ENCODE results near the gene ERBB3.
A peak's percentile ranks its signal among the peaks of the same experiment; 100 is the strongest.

DNA sequence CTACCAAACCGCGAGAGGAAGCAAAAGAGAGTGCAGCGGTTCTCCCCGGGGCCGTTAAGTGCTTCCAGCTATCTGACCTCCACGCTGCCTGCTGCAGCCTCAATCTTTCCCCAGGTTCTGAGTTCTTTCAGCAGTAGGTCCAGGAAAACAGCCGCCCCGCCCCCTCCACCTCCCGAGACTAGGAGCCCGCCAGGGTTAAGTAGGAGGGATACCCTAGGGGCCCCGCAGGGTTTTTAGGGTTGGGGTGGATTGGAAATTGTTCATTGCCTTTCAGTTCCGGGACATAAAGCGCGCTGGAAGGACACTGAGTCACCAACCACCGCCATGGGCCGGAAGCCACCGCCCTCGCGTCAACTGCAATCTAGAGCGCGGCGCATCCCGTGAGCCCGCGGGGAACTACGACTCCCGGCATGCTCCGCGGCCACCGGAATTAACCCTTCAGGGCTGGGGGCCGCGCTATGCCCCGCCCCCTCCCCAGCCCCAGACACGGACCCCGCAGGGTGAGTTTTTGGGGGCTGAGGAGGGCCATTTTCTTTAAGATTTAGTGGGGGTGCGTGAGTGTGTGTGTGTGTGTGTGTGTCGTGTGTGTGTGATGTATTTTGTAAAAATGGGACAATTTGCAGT is 72.3 kb downstream of the ERBB3 start, which contains the start of gene MYL6B:
- peak; percentile 88 for TF ChIP-seq POLR2AphosphoS5 (IDR thresholded peaks at IDR 0.05; ENCODE audit: low read depth)
- TF ChIP-seq, protein P1, sequence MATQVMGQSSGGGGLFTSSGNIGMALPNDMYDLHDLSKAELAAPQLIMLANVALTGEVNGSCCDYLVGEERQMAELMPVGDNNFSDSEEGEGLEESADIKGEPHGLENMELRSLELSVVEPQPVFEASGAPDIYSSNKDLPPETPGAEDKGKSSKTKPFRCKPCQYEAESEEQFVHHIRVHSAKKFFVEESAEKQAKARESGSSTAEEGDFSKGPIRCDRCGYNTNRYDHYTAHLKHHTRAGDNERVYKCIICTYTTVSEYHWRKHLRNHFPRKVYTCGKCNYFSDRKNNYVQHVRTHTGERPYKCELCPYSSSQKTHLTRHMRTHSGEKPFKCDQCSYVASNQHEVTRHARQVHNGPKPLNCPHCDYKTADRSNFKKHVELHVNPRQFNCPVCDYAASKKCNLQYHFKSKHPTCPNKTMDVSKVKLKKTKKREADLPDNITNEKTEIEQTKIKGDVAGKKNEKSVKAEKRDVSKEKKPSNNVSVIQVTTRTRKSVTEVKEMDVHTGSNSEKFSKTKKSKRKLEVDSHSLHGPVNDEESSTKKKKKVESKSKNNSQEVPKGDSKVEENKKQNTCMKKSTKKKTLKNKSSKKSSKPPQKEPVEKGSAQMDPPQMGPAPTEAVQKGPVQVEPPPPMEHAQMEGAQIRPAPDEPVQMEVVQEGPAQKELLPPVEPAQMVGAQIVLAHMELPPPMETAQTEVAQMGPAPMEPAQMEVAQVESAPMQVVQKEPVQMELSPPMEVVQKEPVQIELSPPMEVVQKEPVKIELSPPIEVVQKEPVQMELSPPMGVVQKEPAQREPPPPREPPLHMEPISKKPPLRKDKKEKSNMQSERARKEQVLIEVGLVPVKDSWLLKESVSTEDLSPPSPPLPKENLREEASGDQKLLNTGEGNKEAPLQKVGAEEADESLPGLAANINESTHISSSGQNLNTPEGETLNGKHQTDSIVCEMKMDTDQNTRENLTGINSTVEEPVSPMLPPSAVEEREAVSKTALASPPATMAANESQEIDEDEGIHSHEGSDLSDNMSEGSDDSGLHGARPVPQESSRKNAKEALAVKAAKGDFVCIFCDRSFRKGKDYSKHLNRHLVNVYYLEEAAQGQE (IDR thresholded peaks at IDR 0.05; ENCODE audit: insufficient replicate concordance, low read depth): peak; percentile 59
- TF ChIP-seq, protein P2, sequence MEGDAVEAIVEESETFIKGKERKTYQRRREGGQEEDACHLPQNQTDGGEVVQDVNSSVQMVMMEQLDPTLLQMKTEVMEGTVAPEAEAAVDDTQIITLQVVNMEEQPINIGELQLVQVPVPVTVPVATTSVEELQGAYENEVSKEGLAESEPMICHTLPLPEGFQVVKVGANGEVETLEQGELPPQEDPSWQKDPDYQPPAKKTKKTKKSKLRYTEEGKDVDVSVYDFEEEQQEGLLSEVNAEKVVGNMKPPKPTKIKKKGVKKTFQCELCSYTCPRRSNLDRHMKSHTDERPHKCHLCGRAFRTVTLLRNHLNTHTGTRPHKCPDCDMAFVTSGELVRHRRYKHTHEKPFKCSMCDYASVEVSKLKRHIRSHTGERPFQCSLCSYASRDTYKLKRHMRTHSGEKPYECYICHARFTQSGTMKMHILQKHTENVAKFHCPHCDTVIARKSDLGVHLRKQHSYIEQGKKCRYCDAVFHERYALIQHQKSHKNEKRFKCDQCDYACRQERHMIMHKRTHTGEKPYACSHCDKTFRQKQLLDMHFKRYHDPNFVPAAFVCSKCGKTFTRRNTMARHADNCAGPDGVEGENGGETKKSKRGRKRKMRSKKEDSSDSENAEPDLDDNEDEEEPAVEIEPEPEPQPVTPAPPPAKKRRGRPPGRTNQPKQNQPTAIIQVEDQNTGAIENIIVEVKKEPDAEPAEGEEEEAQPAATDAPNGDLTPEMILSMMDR (IDR thresholded peaks at IDR 0.05; ENCODE audit: insufficient read depth, low read length): no peak
- peak; percentile 76 for TF ChIP-seq GABPA (IDR thresholded peaks at IDR 0.05; ENCODE audit: low read depth)
- TF ChIP-seq SPI1 (IDR thresholded peaks at IDR 0.05; ENCODE audit: borderline replicate concordance, low read depth): no peak

All from HL-60 (cell line).